Stimulated activated effector memory CD8-positive, alpha-beta T cell treated with anti-CD3 and anti-CD28 coated beads, Interleukin-12 subunit alpha, Interleukin-12 subunit beta, amount 100 ng/mL, for 72 hours (primary cell): ENCODE data around the gene RRP8.

Experiments
- ATAC-seq: fragments of 150-1000 bp; cut with Tn5 transposase; 2 replicates; pipeline ENCODE4 v1.10.0; 2021
- DNase-seq, 2 donors: peaks; one replicate each; pipeline ENCODE4 v3.0.0; 2021 to 2022; ENCODE audit warnings: low spot score in 2 of 2
- H3K27ac Mint-ChIP-seq: one replicate; pipeline ENCODE4 v1.8.0; 2022; ENCODE audit warnings: mild to moderate bottlenecking, mixed read lengths
- H3K36me3 Mint-ChIP-seq: one replicate; pipeline ENCODE4 v1.8.0; 2022; ENCODE audit warnings: mild to moderate bottlenecking, mixed read lengths
- H3K4me1 Mint-ChIP-seq: one replicate; pipeline ENCODE4 v1.8.0; 2022; ENCODE audit warnings: mixed read lengths
- H3K4me3 Mint-ChIP-seq: one replicate; pipeline ENCODE4 v1.8.0; 2022; ENCODE audit warnings: mild to moderate bottlenecking, mixed read lengths
- H3K9me3 Mint-ChIP-seq: one replicate; pipeline ENCODE4 v1.8.0; 2022; ENCODE audit warnings: mixed read lengths

Gene RRP8

GRCh38 chr11:6602096-6602940 lies 1.1 kb downstream of the RRP8 start:
- peaks cover 51% of the 10 kb centered on the region for H3K36me3 Mint-ChIP-seq
- H3K27ac Mint-ChIP-seq: no peak overlapping the region
- H3K9me3 Mint-ChIP-seq: no peaks in the 10 kb centered on the region
- DNase-seq: peak in 1 of 2 donors; percentile 46
- H3K4me3 Mint-ChIP-seq: no peak overlapping the region
- no peak for ATAC-seq
- peaks cover 31% of the 10 kb centered on the region for H3K4me1 Mint-ChIP-seq

GRCh38 chr11:6601041-6601461 lies 2.4 kb downstream of the RRP8 start:
- peaks cover 59% of the 10 kb centered on the region for H3K36me3 Mint-ChIP-seq
- no peak overlapping the region for H3K27ac Mint-ChIP-seq
- no peak overlapping the region for H3K4me3 Mint-ChIP-seq
- peaks cover 23% of the 10 kb centered on the region for H3K4me1 Mint-ChIP-seq
- DNase-seq (peak in 1 of 2 donors; percentile 37), ATAC-seq (no peak)
- no peaks in the 10 kb centered on the region for H3K9me3 Mint-ChIP-seq

- peaks cover 23% of the 10 kb centered on the region for H3K4me1 Mint-ChIP-seq
- no peaks in the 10 kb centered on the region for H3K9me3 Mint-ChIP-seq
- peaks cover 59% of the 10 kb centered on the region for H3K36me3 Mint-ChIP-seq
- H3K4me3 Mint-ChIP-seq: no peak overlapping the region
- ATAC-seq (no peak), DNase-seq (no peak)
- peak overlapping the region; percentile 43 for H3K27ac Mint-ChIP-seq
Observed at GRCh38 chr11:6599881-6600390, 3.5 kb downstream of the RRP8 start.

GRCh38 chr11:6599449-6599848 lies 4.0 kb downstream of the RRP8 start:
- ATAC-seq (no peak), DNase-seq (peak in 1 of 2 donors; percentile 30)
- Mint-ChIP-seq H3K4me3 (no peak overlapping the region), H3K9me3 (no peaks in the 10 kb centered on the region), H3K36me3 (peaks cover 60% of the 10 kb centered on the region), H3K4me1 (peaks cover 25% of the 10 kb centered on the region), H3K27ac (peak overlapping the region; percentile 43)

GRCh38 chr11:6598555-6598954 lies 4.9 kb downstream of the RRP8 start:
- Mint-ChIP-seq H3K9me3 (no peaks in the 10 kb centered on the region), H3K36me3 (peaks cover 69% of the 10 kb centered on the region), H3K4me1 (peaks cover 34% of the 10 kb centered on the region), H3K27ac (peak overlapping the region; percentile 43), H3K4me3 (no peak overlapping the region)
- no peak for ATAC-seq
- DNase-seq: peak in 1 of 2 donors; percentile 38

GRCh38 chr11:6596239-6596877 lies 7.1 kb downstream of the RRP8 start:
- peaks cover 36% of the 10 kb centered on the region for H3K4me1 Mint-ChIP-seq
- peaks cover 83% of the 10 kb centered on the region for H3K36me3 Mint-ChIP-seq

GRCh38 chr11:6594142-6594768 lies 9.2 kb downstream of the RRP8 start:
- no peaks in the 10 kb centered on the region for H3K9me3 Mint-ChIP-seq
- peak in 1 of 2 donors; percentile 43 for DNase-seq
- H3K36me3 Mint-ChIP-seq: peaks cover 88% of the 10 kb centered on the region
- peaks cover 36% of the 10 kb centered on the region for H3K4me1 Mint-ChIP-seq
- no peak for ATAC-seq
- no peak overlapping the region for H3K4me3 Mint-ChIP-seq
- no peak overlapping the region for H3K27ac Mint-ChIP-seq

More at GRCh38 chr11:6596239-6596877, 7.1 kb downstream of the RRP8 start:
- no peaks in the 10 kb centered on the region for H3K9me3 Mint-ChIP-seq
- no peak for DNase-seq
- peak overlapping the region; percentile 3 for H3K27ac Mint-ChIP-seq
- no peak overlapping the region for H3K4me3 Mint-ChIP-seq
- ATAC-seq: no peak

- Mint-ChIP-seq H3K9me3 (peaks cover 11% of the 10 kb centered on the region), H3K4me1 (no peaks in the 10 kb centered on the region), H3K36me3 (peaks cover 38% of the 10 kb centered on the region), H3K4me3 (no peak overlapping the region), H3K27ac (no peak overlapping the region)
- DNase-seq: no peak
- ATAC-seq: no peak
Observed at GRCh38 chr11:6588018-6588417, 15.4 kb downstream of the RRP8 start.

GRCh38 chr11:6587360-6587953 lies 16.0 kb downstream of the RRP8 start:
- no peak for DNase-seq
- ATAC-seq: no peak
- Mint-ChIP-seq H3K9me3 (peaks cover 15% of the 10 kb centered on the region), H3K4me1 (no peaks in the 10 kb centered on the region), H3K27ac (no peak overlapping the region), H3K4me3 (no peak overlapping the region), H3K36me3 (peaks cover 33% of the 10 kb centered on the region)

- Mint-ChIP-seq H3K36me3 (peaks cover 25% of the 10 kb centered on the region), H3K27ac (no peak overlapping the region)
- ATAC-seq: no peak
Observed at GRCh38 chr11:6586434-6587359, 16.7 kb downstream of the RRP8 start.

GRCh38 chr11:6584528-6584927 lies 18.9 kb downstream of the RRP8 start:
- ATAC-seq: no peak
- H3K9me3 Mint-ChIP-seq: peaks cover 19% of the 10 kb centered on the region
- H3K4me3 Mint-ChIP-seq: no peak overlapping the region
- H3K36me3 Mint-ChIP-seq: peaks cover 4% of the 10 kb centered on the region
- no peak for DNase-seq
- no peak overlapping the region for H3K27ac Mint-ChIP-seq
- no peaks in the 10 kb centered on the region for H3K4me1 Mint-ChIP-seq

More at GRCh38 chr11:6586434-6587359, 16.7 kb downstream of the RRP8 start:
- Mint-ChIP-seq H3K4me3 (no peak overlapping the region), H3K9me3 (peaks cover 19% of the 10 kb centered on the region), H3K4me1 (no peaks in the 10 kb centered on the region)
- DNase-seq: peak in 1 of 2 donors; percentile 38

GRCh38 chr11:6583584-6583983 lies 19.8 kb downstream of the RRP8 start:
- Mint-ChIP-seq H3K4me1 (no peaks in the 10 kb centered on the region), H3K4me3 (no peak overlapping the region), H3K36me3 (no peaks in the 10 kb centered on the region), H3K9me3 (peaks cover 19% of the 10 kb centered on the region), H3K27ac (no peak overlapping the region)
- no peak for ATAC-seq
- no peak for DNase-seq

GRCh38 chr11:6579681-6580080 lies 23.7 kb downstream of the RRP8 start:
- Mint-ChIP-seq H3K9me3 (peaks cover 16% of the 10 kb centered on the region), H3K36me3 (no peaks in the 10 kb centered on the region), H3K4me3 (no peak overlapping the region), H3K4me1 (no peaks in the 10 kb centered on the region), H3K27ac (no peak overlapping the region)
- ATAC-seq (no peak), DNase-seq (no peak)

- ATAC-seq (no peak), DNase-seq (no peak)
- no peak overlapping the region for H3K4me3 Mint-ChIP-seq
- H3K9me3 Mint-ChIP-seq: peaks cover 9% of the 10 kb centered on the region
- no peak overlapping the region for H3K27ac Mint-ChIP-seq
- H3K4me1 Mint-ChIP-seq: no peaks in the 10 kb centered on the region
- no peaks in the 10 kb centered on the region for H3K36me3 Mint-ChIP-seq
Observed at GRCh38 chr11:6578134-6578533, 25.3 kb downstream of the RRP8 start.
